ENCODE data around the gene CADM2. TPM values are rescaled to one million over a fixed set of nuclear protein-coding genes. Genes with fewer than 3 reads are reported as not detected.

CADM2 gene
- total RNA-seq, 1 donor from 2014 or later, result 2.9 TPM

- H3K9me3 ChIP-seq (ENCODE audit: insufficient read depth, low read depth, low read length), result no peaks in the 10 kb centered on the region
- no peaks in the 10 kb centered on the region for H4K20me1 ChIP-seq (ENCODE audit: insufficient read depth, low read length)
- H3K4me3 Mint-ChIP-seq (ENCODE audit: unreplicated experiment), result no peak overlapping the region
- no peaks in the 10 kb centered on the region for H3K4me1 Mint-ChIP-seq (ENCODE audit: low read depth, unreplicated experiment)
- DNase-seq (ENCODE audit: low read depth) (no peak), FAIRE-seq (no peak)
- no peaks in the 10 kb centered on the region for H3K9me3 Mint-ChIP-seq (ENCODE audit: unreplicated experiment)
- H3K4me2 ChIP-seq (ENCODE audit: low read length), result no peak overlapping the region
- H3K9ac ChIP-seq (ENCODE audit: low read length), result no peak overlapping the region
- H3K79me2 ChIP-seq (ENCODE audit: insufficient read depth, low read length), result no peaks in the 10 kb centered on the region
- H3K27me3 ChIP-seq (ENCODE audit: insufficient read depth, low read length), result no peaks in the 10 kb centered on the region
- no peaks in the 10 kb centered on the region for H3K27me3 Mint-ChIP-seq (ENCODE audit: low read depth, unreplicated experiment)
- H3K4me1 ChIP-seq (ENCODE audit: insufficient read depth, low read length), result no peaks in the 10 kb centered on the region
- no peak overlapping the region for H3K27ac Mint-ChIP-seq (ENCODE audit: unreplicated experiment)
- no peaks in the 10 kb centered on the region for H3K36me3 ChIP-seq (ENCODE audit: insufficient read depth, low read length)
- no peak overlapping the region for H2AFZ ChIP-seq (ENCODE audit: low read depth, low read length)
- H3K36me3 Mint-ChIP-seq (ENCODE audit: low read depth, unreplicated experiment), result no peaks in the 10 kb centered on the region
- TF ChIP-seq EZH2 (IDR thresholded peaks at IDR 0.05; ENCODE audit: insufficient read depth, low read length) (no peak), CTCF (IDR thresholded peaks at IDR 0.05; ENCODE audit: insufficient read depth, low read depth, low read length) (no peak)
- H3K27ac ChIP-seq (ENCODE audit: low read depth, low read length), result no peak overlapping the region
- H3K4me3 ChIP-seq (ENCODE audit: insufficient read depth, low read depth, low read length), result no peak overlapping the region
Observed at GRCh38 chr3:84978843-84979242, 20.1 kb downstream of the CADM2 start.

- H3K27me3 Mint-ChIP-seq (ENCODE audit: low read depth, unreplicated experiment), result no peaks in the 10 kb centered on the region
Observed at GRCh38 chr3:84980011-84980410, 21.2 kb downstream of the CADM2 start.

More at GRCh38 chr3:84980011-84980410, 21.2 kb downstream of the CADM2 start:
- no peak for TF ChIP-seq CTCF (IDR thresholded peaks at IDR 0.05; ENCODE audit: insufficient read depth, low read depth, low read length)
- TF ChIP-seq EZH2 (IDR thresholded peaks at IDR 0.05; ENCODE audit: insufficient read depth, low read length), result no peak
- Mint-ChIP-seq H3K36me3 (ENCODE audit: low read depth, unreplicated experiment) (no peaks in the 10 kb centered on the region), H3K27ac (ENCODE audit: unreplicated experiment) (no peak overlapping the region), H3K4me3 (ENCODE audit: unreplicated experiment) (no peak overlapping the region), H3K4me1 (ENCODE audit: low read depth, unreplicated experiment) (no peaks in the 10 kb centered on the region), H3K9me3 (ENCODE audit: unreplicated experiment) (no peaks in the 10 kb centered on the region)
- H2AFZ ChIP-seq (ENCODE audit: low read depth, low read length), result no peak overlapping the region
- no peak overlapping the region for H3K9ac ChIP-seq (ENCODE audit: low read length)
- FAIRE-seq, result no peak
- no peak overlapping the region for H3K27ac ChIP-seq (ENCODE audit: low read depth, low read length)
- no peaks in the 10 kb centered on the region for H3K36me3 ChIP-seq (ENCODE audit: insufficient read depth, low read length)
- H3K4me2 ChIP-seq (ENCODE audit: low read length), result no peak overlapping the region
- H3K27me3 ChIP-seq (ENCODE audit: insufficient read depth, low read length), result no peaks in the 10 kb centered on the region
- no peaks in the 10 kb centered on the region for H3K4me1 ChIP-seq (ENCODE audit: insufficient read depth, low read length)
- no peaks in the 10 kb centered on the region for H3K79me2 ChIP-seq (ENCODE audit: insufficient read depth, low read length)
- no peaks in the 10 kb centered on the region for H4K20me1 ChIP-seq (ENCODE audit: insufficient read depth, low read length)
- no peak overlapping the region for H3K4me3 ChIP-seq (ENCODE audit: insufficient read depth, low read depth, low read length)
- no peak for DNase-seq (ENCODE audit: low read depth)
- H3K9me3 ChIP-seq (ENCODE audit: insufficient read depth, low read depth, low read length), result no peaks in the 10 kb centered on the region
